GM21367 (cell line): ENCODE results near the gene KIR2DL1.
"Not testable (repeated sequence)": the region's sequence is repeated elsewhere in the genome, so short reads cannot be mapped to it uniquely, and the experiment has no call there.

ENCODE experiments used
- ATAC-seq: cut with Tn5 transposase; IDR thresholded peaks from one replicate; pipeline ENCODE4 v1.9.1; 2021; ENCODE audit not compliant: unreplicated experiment

The KIR2DL1 gene

DNA sequence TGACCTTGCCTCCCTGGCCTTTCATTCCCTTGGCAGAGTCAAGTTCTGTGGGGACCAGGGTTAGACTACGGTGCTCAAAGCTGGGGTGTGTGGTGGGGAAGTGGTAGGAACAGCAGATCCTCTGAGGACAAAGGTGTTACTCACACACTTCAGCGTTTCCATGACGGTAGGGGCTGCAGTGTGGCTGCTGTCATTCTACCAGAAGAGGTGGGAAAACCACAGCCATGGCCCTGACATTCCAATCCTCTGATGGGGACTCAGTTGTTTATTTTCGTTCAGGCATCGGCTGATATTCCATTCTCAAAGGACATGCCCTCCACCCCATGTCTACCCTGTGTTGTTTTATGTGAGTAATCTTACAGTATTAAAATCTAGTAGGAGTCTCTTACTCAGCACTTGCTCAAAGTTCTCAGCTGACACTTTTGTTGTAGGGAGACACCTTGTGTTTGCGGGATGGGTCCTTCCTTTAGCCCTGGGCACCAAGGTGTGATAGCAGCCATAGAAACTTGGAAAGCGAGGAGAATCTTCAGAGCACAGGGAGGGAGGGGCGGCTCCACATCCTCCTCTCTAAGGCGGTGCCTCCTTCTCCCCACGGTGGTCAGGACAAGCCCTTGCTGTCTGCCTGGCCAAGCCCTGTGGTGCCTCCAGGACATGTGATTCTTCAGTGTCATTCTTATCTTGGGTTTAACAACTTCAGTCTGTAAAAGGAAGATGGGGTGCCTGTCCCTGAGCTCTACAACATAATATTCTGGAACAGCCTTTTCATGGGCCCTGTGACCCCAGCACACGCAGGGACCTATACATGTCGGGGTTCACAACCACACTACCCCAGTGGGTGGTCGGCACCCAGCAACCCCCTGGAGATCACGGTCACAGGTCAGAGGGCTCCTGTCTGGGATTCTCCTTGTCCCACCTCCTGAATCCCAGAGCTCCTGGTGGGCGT, 1.7 kb downstream of the KIR2DL1 start:
- ATAC-seq: not testable (repeated sequence)

DNA sequence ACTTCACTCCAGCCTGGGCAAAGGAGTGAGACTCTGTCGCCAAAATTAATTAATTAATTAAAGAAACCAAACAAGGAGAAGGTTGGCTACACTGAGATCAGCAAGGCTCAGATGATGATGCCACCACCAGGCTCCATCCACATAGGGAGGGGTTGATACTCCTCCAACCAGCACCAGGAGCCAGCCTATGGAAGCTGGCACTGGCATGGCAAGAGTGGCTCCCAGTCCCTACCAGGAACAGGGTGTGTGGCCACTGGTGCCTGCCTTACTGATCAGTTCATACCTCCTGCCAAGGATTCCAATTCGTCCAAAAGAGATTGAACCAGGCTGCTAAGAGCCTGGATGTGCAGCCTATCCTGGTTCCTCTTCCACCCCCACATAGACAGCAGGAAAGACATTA, 3.1 kb downstream of the KIR2DL1 start:
- ATAC-seq: not testable (repeated sequence)

DNA sequence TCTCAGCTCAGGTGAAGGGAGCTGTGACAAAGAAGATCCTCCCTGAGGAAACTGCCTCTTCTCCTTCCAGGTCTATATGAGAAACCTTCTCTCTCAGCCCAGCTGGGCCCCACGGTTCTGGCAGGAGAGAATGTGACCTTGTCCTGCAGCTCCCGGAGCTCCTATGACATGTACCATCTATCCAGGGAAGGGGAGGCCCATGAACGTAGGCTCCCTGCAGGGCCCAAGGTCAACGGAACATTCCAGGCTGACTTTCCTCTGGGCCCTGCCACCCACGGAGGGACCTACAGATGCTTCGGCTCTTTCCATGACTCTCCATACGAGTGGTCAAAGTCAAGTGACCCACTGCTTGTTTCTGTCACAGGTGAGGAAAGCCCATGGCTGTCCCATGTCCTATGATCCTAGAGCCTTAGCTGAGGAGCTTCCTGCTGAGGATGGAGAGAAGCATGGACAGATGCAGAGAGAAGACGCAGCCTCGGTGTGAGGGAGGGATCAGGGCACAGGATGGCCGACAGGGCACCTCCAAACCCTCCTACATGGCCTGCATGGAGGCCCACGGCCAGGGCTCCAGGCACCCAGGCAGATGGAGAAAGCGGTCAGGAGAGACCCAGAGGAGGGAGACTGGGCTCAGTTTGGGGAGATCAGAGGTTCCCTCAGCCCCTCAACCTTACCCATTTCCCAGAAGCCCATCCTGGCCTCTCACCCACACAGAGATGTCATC, 5.7 kb downstream of the KIR2DL1 start:
- ATAC-seq: not testable (repeated sequence)

DNA sequence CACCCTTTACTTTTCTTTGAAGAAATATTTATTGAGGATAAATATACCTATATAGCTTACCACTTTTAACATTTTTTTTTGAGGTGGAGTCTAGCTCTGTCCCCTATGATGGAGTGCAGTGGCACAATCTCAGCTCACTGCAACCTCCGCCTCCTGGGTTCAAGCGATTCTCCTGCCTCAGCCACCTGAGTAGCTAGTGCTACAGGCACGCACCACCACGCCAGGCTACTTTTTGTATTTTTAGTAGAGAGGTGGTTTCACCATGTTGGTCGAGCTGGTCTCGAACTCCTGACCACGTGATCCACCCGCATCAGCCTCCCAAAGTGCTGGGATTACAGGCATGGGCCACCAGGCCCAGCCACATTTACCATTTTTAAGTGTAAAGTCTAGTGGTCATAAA, 6.2 kb downstream of the KIR2DL1 start:
- ATAC-seq: not testable (repeated sequence)

DNA sequence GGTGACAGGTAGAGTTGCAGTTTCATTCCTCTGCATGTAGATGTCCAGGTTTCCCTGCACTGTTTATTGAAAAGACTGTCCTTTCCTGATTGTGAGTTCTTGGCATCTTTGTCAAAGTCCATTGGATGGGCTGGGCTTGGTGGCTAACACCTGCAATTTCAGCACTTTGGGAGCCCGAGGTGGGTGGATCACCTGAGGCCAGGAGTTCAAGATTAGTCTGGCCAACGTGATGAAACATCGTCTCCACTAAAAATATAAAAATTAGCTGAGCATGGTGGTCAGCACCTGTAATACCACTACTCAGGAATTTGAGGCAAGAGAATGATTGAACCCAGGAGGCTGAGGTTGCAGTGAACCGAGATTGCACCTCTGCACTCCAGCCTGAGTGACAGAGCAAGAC, 8.3 kb downstream of the KIR2DL1 start:
- ATAC-seq: not testable (repeated sequence)

DNA sequence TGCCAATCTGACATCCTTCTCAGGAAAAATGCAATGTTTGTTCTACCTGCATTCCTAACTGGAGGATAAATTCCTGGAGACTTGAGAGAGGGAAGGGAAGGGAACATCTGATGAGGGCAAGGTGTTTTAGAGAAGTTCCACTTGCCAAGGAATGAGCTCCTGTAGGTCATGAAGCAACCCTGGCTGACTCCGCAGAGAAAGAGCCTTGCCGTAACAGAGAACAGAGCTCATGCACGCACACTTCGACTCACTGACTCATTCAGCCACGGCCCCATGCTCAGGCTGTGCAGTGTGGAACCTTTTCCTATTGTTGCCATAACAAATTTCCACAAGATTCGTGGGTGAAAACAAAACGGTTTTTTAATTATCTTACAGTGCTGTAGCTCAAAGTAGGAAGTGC, 9.3 kb downstream of the KIR2DL1 start:
- not testable (repeated sequence) for ATAC-seq

DNA sequence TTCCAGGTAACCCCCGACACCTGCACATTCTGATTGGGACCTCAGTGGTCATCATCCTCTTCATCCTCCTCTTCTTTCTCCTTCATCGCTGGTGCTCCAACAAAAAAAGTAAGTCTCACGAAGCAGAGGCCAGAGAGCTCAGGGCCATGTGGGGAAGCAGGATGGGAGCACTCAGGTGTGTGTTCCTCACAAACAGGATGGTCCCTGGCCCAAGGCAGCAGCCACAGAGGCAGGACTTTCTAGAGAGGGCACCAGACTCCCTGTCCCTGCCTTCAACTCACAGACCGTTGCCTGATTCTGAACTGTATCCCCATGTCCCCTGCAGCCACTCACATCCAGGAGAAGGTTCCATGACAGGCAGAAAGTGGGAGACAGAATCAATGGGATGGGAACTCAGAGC, 13.3 kb downstream of the KIR2DL1 start:
- not testable (repeated sequence) for ATAC-seq

DNA sequence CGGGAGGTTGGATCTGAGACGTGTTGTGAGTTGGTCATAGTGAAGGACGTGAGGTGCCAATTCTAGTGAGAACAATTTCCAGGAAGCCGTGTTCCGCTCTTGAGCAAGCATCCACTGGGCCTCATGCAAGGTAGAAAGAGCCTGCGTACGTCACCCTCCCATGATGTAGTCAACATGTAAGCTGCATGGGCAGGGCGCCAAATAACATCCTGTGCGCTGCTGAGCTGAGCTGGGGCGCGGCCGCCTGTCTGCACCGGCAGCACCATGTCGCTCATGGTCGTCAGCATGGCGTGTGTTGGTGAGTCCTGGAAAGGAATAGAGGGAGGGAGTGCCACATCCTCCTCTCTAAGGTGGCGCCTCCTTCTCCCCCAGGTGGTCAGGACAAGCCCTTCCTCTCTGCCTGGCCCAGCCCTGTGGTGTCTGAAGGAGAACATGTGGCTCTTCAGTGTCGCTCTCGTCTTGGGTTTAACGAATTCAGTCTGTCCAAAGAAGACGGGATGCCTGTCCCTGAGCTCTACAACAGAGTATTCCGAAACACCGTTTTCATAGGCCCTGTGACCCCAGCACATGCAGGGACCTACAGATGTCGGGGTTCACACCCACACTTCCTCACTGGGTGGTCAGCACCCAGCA, 16.6 kb downstream of the KIR2DL1 start:
- ATAC-seq: not testable (repeated sequence)

DNA sequence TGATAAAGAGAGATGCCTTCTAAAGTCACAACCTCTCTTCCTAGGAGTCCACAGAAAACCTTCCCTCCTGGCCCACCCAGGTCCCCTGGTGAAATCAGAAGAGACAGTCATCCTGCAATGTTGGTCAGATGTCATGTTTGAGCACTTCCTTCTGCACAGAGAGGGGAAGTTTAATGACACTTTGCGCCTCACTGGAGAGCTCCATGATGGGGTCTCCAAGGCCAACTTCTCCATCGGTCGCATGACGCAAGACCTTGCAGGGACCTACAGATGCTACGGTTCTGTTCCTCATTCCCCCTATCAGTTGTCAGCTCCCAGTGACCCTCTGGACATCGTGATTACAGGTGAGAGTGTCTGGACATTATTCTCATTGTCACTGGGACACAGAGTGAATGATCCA, 18.6 kb downstream of the KIR2DL1 start:
- not testable (repeated sequence) for ATAC-seq

DNA sequence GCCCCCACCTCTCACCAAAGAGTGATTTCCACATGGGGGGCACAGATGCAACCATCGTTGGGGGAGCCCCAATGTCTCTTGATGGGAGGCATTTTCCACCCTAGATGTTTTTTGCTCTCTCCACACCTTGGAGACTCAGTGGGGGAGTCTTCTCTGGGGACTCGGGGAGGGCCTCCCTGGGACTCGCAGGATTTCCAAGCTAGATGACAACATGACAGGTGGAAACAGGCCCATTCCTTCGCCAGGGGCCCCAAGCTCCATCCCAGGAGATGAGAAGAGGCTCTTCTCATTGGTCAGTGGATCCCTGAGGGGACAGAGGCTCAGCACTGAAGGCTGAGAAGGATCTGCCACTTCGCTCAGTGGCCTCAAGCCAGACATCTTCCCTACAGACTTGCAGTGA, 21.1 kb downstream of the KIR2DL1 start:
- ATAC-seq: no peak

DNA sequence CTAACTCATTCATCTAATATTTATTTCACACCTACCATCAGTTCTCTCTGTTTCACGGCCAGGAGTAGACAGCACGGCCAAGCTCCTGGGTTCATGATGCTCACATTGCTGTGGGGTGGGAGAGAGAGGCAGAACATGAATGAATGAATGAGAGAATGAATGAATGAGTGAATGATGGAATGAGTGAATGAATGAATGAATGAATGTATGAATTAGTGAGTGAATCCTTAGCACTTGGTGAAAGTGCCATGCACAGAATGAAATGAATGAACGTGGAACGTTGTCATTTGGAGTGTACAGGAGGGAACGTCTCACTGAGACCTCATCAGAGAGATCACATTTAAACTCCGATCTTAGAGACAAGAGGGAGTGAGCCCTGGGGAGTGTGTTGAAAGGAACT, 21.9 kb downstream of the KIR2DL1 start:
- ATAC-seq: no peak

DNA sequence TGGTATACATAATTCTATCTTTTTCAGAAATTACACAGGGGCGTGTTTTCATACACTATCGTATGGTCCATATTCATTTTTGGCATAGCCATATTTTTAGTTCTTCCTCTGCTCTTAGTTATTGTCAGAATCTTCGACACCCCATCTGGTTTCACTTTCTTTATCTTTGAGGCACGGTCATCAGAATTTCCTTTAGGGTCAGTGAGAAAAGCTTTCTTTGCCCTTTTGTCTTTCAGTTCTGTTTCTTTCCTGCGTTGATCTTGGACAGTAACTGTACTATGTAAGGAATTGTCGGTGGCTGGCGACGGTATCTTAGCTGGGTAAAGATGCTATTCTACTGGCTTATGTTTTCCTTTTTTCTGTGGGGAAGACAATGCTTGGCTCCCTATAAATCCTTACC, 23.2 kb downstream of the KIR2DL1 start:
- ATAC-seq: no peak

DNA sequence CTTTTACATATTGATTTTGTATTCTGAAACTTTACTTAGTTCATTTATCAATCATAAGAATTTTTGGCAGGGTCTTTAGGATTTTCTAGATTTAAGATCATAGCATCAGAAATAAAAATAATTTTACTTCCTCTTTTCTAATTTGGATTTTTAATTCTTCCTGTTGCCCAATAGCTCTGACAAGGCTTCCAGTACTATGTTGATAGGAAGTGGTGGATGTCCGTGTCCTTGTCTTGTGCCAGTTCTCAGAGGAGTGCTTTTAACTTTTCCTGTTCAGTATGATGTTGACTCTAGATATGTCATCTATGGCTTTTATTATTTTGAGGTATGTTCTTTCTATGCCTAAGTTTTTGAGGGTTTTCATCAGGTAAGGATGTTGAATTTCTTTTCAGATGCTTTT, 26.2 kb downstream of the KIR2DL1 start:
- no peak for ATAC-seq

DNA sequence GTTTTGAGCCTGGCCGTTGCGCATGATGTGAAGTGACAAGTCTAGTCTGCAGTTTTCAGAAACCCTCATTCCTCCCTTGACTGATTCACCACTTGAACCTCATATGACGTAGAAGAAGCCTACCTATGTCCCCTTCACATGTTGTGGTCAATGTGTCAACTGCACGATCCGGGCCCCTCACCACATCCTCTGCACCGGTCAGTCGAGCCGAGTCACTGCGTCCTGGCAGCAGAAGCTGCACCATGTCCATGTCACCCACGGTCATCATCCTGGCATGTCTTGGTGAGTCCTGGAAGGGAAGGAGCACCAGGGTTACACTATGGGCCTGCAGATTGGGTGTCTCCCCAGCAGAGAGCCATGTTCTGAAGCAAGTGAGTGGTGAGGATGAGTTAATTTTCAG, 33.8 kb downstream of the KIR2DL1 start, which contains the start of gene KIR2DL4:
TSS of gene KIR2DL4 (plus strand) at position 201 of the 400 bp plus-strand sequence. CDS start at position 243, 42 bp downstream.
- ATAC-seq: no peak

DNA sequence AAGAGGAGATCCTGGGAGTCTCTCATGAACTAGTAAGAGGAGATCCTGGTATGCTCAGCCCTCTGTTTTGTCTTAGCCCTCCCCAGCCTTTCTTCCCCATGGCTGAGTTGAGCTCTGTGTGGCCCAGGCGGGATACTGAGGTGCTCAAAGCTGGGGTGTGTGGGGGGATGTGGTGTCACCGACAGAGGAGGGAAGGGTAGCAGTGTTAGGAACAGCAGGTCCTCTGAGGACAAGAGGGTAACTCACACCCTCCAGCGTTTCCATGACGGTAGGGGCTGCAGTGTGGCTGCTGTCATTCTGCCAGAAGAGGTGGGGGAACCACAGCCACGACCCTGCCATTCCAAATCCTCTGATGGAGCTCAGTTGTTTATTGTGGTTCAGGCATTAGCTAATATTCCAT, 34.5 kb downstream of the KIR2DL1 start:
- ATAC-seq: no peak

DNA sequence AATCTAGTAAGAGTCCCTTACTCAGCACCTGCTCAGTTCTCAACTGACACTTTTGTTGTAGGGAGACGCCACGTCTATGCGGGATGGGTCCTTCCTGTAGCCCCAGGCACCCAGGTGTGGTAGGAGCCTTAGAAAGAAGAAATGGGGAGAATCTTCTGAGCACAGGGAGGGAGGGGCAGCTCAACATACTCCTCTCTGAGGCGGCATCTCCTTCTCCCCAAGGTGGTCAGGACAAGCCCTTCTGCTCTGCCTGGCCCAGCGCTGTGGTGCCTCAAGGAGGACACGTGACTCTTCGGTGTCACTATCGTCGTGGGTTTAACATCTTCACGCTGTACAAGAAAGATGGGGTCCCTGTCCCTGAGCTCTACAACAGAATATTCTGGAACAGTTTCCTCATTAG, 35.0 kb downstream of the KIR2DL1 start:
- ATAC-seq: no peak

DNA sequence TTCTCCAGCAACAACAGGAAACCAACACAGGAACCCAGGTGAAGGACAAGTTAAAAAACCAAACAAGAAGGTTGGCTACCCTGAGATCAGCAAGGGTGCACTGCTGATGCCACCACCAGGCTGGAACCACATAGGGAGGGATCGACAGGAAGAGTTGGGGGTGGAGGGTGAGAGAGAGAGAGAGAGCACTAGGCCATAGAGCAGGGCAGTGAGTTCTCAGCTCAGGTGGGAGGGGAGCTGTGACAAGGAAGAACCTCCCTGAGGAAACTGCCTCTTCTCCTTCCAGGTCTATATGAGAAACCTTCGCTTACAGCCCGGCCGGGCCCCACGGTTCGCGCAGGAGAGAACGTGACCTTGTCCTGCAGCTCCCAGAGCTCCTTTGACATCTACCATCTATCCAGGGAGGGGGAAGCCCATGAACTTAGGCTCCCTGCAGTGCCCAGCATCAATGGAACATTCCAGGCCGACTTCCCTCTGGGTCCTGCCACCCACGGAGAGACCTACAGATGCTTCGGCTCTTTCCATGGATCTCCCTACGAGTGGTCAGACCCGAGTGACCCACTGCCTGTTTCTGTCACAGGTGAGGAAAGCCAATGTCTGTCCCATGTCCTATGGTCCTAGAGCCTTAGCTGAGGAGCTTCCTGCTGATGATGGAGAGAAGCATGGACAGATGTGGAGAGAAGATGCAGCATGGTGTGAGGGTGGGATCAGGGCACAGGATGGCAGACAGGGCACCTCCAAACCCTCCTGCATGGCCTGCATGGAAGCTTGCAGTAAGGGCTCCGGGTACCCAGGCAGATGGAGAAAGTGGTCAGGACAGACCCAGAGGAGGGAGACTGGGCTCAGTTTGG, 36.3 kb downstream of the KIR2DL1 start:
- no peak for ATAC-seq

DNA sequence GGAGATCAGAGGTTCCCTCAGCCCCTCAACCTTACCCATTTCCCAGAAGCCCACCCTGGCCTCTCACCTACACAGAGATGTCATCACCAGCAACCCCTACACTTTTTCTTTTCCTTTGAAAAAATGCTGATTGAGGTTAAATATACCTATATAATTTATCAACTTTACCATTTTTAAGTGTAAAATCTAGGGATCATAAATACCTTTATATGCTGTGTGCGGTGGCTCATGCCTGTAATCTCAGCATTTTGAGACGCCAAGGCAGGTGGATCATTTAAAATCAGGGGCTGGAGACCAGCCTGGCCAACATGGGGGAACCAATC, 36.9 kb downstream of the KIR2DL1 start:
- no peak for ATAC-seq

DNA sequence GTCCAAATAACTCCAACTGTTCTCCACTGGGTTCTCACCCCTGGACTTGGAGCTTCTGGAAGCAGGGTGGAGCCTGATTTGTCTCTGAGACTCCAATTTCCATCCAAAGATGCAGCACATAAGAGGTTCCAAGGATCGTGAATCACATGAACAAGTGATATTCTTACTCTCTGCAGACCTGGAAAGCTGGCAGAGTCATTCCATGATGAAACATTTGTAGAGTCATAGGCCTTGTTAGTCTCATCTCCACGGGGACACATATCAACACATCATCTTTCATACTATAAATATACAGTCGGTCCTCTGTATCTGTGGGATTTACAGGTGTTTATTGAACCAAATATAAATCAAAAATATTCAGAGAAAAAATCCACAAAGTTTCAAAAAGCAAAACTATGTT, 45.0 kb downstream of the KIR2DL1 start:
- not testable (repeated sequence) for ATAC-seq

DNA sequence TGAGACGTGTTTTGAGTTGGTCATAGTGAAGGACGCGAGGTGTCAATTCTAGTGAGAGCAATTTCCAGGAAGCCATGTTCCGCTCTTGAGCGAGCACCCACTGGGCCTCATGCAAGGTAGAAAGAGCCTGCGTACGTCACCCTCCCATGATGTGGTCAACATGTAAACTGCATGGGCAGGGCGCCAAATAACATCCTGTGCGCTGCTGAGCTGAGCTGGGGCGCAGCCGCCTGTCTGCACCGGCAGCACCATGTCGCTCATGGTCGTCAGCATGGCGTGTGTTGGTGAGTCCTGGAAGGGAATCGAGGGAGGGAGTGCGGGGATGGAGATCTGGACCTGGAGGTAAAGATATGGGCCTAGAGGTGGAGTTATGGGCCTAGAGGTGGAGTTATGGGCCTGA, 46.7 kb downstream of the KIR2DL1 start, which contains the start of gene KIR3DL1:
TSS of gene KIR3DL1 (plus strand) at position 218 of the 400 bp plus-strand sequence.
- ATAC-seq: not testable (repeated sequence)
